Vagina (tissue), 2 donors: ENCODE results near the gene TMPRSS5.
"Not testable (repeated sequence)": the region's sequence is repeated elsewhere in the genome, so short reads cannot be mapped to it uniquely, and the experiment has no call there.

Experiments
- CTCF ChIP-seq, 3 experiments: fragments of 450-650 bp in 2 of 3; fragments of 200-600 bp in 1 of 3; sonication (generic) in 1 of 3; IDR thresholded peaks; one replicate each; pipeline ENCODE4 v1.5.1; 2017 to 2019; ENCODE audit warnings: antibody characterized with exemption in 3 of 3, mild to moderate bottlenecking in 2 of 3, moderate library complexity in 2 of 3
- POLR2A ChIP-seq, 2 donors: fragments of 450-650 bp; IDR thresholded peaks; one replicate each; pipeline ENCODE4 v1.6.1; 2017; ENCODE audit warnings: antibody characterized with exemption in 2 of 2, mild to moderate bottlenecking in 2 of 2, moderate library complexity in 2 of 2

GRCh38 chr11:113703551-113703950, 2.6 kb downstream of the TMPRSS5 start:
- TF ChIP-seq CTCF, POLR2A (IDR thresholded peaks at IDR 0.05): not testable (repeated sequence)
